Sigmoid colon (tissue), 7 donors: Measurements from ENCODE around the gene SMAD1. TPM values are rescaled to one million over a fixed set of nuclear protein-coding genes. Genes with fewer than 3 reads are reported as not detected.

ENCODE experiments used
- DNase-seq: peaks from one replicate; pipeline ENCODE4 v3.0.0-alpha.2; 2019
- H3K27ac ChIP-seq, 4 donors: fragments of 200-600 bp; sonication (generic); one replicate each; pipeline ENCODE4 v1.5.1; 2016 to 2019; ENCODE audit warnings: mild to moderate bottlenecking in 1 of 4
- H3K27me3 ChIP-seq, 3 donors: fragments of 200-600 bp; sonication (generic); one replicate each; pipeline ENCODE4 v1.5.1; 2019; ENCODE audit warnings: mild to moderate bottlenecking in 1 of 3
- H3K36me3 ChIP-seq, 4 donors: fragments of 200-600 bp; sonication (generic); one replicate each; pipeline ENCODE4 v1.5.1; 2016 to 2019
- H3K4me1 ChIP-seq, 4 donors: fragments of 200-600 bp; sonication (generic); one replicate each; pipeline ENCODE4 v1.5.1; 2017 to 2019
- H3K4me3 ChIP-seq, 4 donors: fragments of 200-600 bp; sonication (generic); one replicate each; pipeline ENCODE4 v1.5.1; 2017 to 2019; ENCODE audit warnings: mild to moderate bottlenecking in 2 of 4, moderate library complexity in 1 of 4
- H3K9me3 ChIP-seq, 4 donors: fragments of 200-600 bp in 3 of 4; sonication (generic) in 3 of 4; one replicate each; pipeline versions ENCODE4 v1.5.1 to v1.6.1; 2013 to 2019
- EP300 ChIP-seq, 4 donors: sonication (generic); formaldehyde crosslinking; IDR thresholded peaks; one replicate each; pipeline ENCODE4 v1.6.1; 2017; ENCODE audit warnings: antibody characterized with exemption in 4 of 4
- POLR2A ChIP-seq, 2 donors: fragments of 450-650 bp; IDR thresholded peaks; one replicate each; pipeline ENCODE4 v1.6.1; 2016; ENCODE audit warnings: antibody characterized with exemption in 2 of 2, mild to moderate bottlenecking in 2 of 2, moderate library complexity in 2 of 2
- POLR2AphosphoS5 ChIP-seq, 4 donors: sonication (generic); formaldehyde crosslinking; IDR thresholded peaks; one replicate each; pipeline ENCODE4 v1.6.1; 2017; ENCODE audit warnings: antibody characterized with exemption in 4 of 4
- WGBS, 2 donors: extraction: QIAGEN DNeasy Blood & Tissue Kit; methylation state at CpG; one replicate each; pipeline ENCODE4 v1.1.7; 2013; 5-methylcytosine and 5-hydroxymethylcytosine counted together
- intact Hi-C: fragments of 100-400 bp; cut with DNase I; formaldehyde crosslinking; loops from one replicate; pipeline ENCODE4 v1.15.1; 2023
- polyA plus RNA-seq, 3 donors: library from polyadenylated mRNA; stranded (reverse); fragments of 200-250 nt; gene quantifications; one replicate each; pipeline ENCODE4 v1.2.3, GENCODE V29; 2013
- total RNA-seq, 4 donors: library from RNA; depleted of rRNA; stranded (reverse); fragments of >200 nt; gene quantifications; one replicate each; pipeline ENCODE4 v1.1.0, GENCODE V29; 2016
- TF ChIP-seq, protein P1 (sequence below), 4 experiments: fragments of 450-650 bp in 3 of 4; fragments of 200-600 bp in 1 of 4; IDR thresholded peaks; one replicate each; pipeline ENCODE4 v1.5.1; 2016 to 2019; ENCODE audit warnings: antibody characterized with exemption in 4 of 4, mild to moderate bottlenecking in 3 of 4, moderate library complexity in 2 of 4
- donor health status: healthy with polysubstance abuse.
- donor health status: Bipolar disorder and iron deficiency.
- donor health status: healthy.

Gene SMAD1
- total and polyA plus RNA-seq, 7 donors, result 13.8 to 45.7 (median 25.8) TPM

DNA sequence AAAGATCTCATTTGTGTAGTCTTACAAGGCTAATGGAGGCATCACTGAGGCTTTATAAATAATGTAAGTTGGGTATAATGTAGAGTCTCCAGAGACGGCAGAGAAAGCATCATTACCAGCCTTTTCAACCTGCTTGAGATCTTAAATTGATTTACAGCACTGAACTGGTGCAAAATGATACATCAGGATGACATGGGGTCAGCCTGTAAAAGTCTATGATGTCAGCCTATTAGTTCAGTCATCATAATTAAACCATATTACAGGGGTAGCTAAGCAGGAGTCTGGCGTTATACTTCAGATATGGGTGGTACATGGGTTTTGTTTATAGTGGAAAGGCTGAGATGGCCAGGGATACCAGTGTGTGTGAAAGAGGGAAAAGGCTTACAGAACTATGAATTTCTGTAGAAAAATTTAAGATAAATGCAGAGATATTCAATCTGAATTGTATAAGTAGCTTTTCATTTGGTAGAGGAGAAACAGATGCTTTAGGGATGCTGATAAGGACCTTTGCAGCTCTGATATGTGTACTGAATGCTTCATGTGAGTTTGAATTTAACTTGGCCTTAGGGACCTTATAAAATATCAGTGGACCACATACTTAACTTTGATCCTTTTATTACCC lies 2.7 kb downstream of the SMAD1 start:
- peak overlapping the region in 1 of 4 donors; percentile 97 for H3K27ac ChIP-seq
- H3K4me1 ChIP-seq, result peaks cover 0 to 46% (median 29%) of the 10 kb centered on the region in 4 donors
- peak overlapping the region in 1 of 4 donors; percentile 97 for H3K4me3 ChIP-seq

DNA sequence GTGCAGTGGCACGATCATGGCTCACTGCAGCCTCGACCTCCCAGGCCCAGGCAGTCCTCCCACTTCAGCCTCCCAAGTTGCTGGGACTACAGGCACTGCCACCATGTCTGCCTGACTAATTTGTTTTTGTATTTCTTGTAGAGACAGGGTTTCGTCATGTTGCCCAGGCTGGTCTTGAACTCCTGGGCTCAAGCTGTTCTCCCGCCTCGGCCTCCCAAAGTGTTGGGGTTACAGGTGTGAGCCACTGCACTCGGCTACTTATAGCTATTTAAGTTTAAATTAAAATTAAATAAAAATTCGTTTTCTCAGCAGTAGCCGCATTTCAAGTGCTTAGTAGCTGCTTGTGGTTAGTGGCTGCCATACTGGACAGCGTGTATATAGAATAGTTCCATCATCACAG lies 3.5 kb downstream of the SMAD1 start:
- Histone ChIP-seq H3K4me3 (no peak overlapping the region), H3K27me3 (no peaks in the 10 kb centered on the region), H3K27ac (no peak overlapping the region), H3K36me3 (no peaks in the 10 kb centered on the region), H3K4me1 (peaks cover 0 to 47% (median 32%) of the 10 kb centered on the region in 4 donors), H3K9me3 (no peaks in the 10 kb centered on the region)
- no peak for DNase-seq
- intact Hi-C loops, result loop anchor here (2.0 to 10.0 kb wide), 2 partner anchors 250 to 304 kb away; partner anchors contain the start of gene OTUD4
- TF ChIP-seq POLR2A (IDR thresholded peaks at IDR 0.05) (no peak), EP300 (IDR thresholded peaks at IDR 0.05) (no peak), POLR2AphosphoS5 (IDR thresholded peaks at IDR 0.05) (no peak)
- TF ChIP-seq, protein P1, sequence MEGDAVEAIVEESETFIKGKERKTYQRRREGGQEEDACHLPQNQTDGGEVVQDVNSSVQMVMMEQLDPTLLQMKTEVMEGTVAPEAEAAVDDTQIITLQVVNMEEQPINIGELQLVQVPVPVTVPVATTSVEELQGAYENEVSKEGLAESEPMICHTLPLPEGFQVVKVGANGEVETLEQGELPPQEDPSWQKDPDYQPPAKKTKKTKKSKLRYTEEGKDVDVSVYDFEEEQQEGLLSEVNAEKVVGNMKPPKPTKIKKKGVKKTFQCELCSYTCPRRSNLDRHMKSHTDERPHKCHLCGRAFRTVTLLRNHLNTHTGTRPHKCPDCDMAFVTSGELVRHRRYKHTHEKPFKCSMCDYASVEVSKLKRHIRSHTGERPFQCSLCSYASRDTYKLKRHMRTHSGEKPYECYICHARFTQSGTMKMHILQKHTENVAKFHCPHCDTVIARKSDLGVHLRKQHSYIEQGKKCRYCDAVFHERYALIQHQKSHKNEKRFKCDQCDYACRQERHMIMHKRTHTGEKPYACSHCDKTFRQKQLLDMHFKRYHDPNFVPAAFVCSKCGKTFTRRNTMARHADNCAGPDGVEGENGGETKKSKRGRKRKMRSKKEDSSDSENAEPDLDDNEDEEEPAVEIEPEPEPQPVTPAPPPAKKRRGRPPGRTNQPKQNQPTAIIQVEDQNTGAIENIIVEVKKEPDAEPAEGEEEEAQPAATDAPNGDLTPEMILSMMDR (IDR thresholded peaks at IDR 0.05), result no peak
- 92 to 94% methylated on average over 9 of the region's 9 CpGs for WGBS, 2 donors

More for the DNA sequence above, 2.7 kb downstream of the SMAD1 start:
- H3K9me3 ChIP-seq, result no peaks in the 10 kb centered on the region
- H3K27me3 ChIP-seq, result no peaks in the 10 kb centered on the region
- intact Hi-C loops, result loop anchor here (2.0 to 10.0 kb wide), 4 partner anchors 58 to 453 kb away; partner anchors contain the start of genes OTUD4 and ZNF827
- 63 to 65% methylated on average over 2 of the region's 2 CpGs for WGBS, 2 donors
- H3K36me3 ChIP-seq, result no peaks in the 10 kb centered on the region
- no peak for DNase-seq
- no peak for TF ChIP-seq POLR2AphosphoS5 (IDR thresholded peaks at IDR 0.05)

GRCh38 chr4:145486603-145487002 lies 5.0 kb downstream of the SMAD1 start:
- Histone ChIP-seq H3K27me3 (no peaks in the 10 kb centered on the region), H3K9me3 (no peaks in the 10 kb centered on the region), H3K36me3 (no peaks in the 10 kb centered on the region), H3K4me1 (peaks cover 0 to 54% (median 42%) of the 10 kb centered on the region in 4 donors), H3K27ac (no peak overlapping the region), H3K4me3 (no peak overlapping the region)
- WGBS, 2 donors, result 71 to 79% methylated on average over 3 of the region's 3 CpGs
- no peak for TF ChIP-seq EP300 (IDR thresholded peaks at IDR 0.05)
- TF ChIP-seq POLR2A (IDR thresholded peaks at IDR 0.05), result no peak
- no peak for TF ChIP-seq POLR2AphosphoS5 (IDR thresholded peaks at IDR 0.05)
- TF ChIP-seq, protein P1 (IDR thresholded peaks at IDR 0.05), result no peak
- intact Hi-C loops, result loop anchor here (10.0 kb wide), 1 partner anchor 248 kb away; no protein-coding TSS in a partner anchor
- no peak for DNase-seq

GRCh38 chr4:145487631-145488030 lies 6.0 kb downstream of the SMAD1 start:
- intact Hi-C loops, result loop anchor here (10.0 kb wide), 1 partner anchor 247 kb away; no protein-coding TSS in a partner anchor
- TF ChIP-seq POLR2AphosphoS5 (IDR thresholded peaks at IDR 0.05) (no peak), POLR2A (IDR thresholded peaks at IDR 0.05) (no peak), EP300 (IDR thresholded peaks at IDR 0.05) (no peak)
- TF ChIP-seq, protein P1 (IDR thresholded peaks at IDR 0.05), result no peak
- Histone ChIP-seq H3K4me3 (no peak overlapping the region), H3K36me3 (no peaks in the 10 kb centered on the region), H3K27ac (no peak overlapping the region), H3K27me3 (no peaks in the 10 kb centered on the region), H3K4me1 (peaks cover 0 to 58% (median 45%) of the 10 kb centered on the region in 4 donors), H3K9me3 (no peaks in the 10 kb centered on the region)
- no peak for DNase-seq
- 49 to 86% methylated on average over 3 of the region's 3 CpGs for WGBS, 2 donors

- Histone ChIP-seq H3K27ac (no peak overlapping the region), H3K4me1 (peaks cover 0 to 62% (median 47%) of the 10 kb centered on the region in 4 donors)
- intact Hi-C loops, result loop anchor here (10.0 kb wide), 1 partner anchor 246 kb away; no protein-coding TSS in a partner anchor
Measured at GRCh38 chr4:145488310-145488709, 6.7 kb downstream of the SMAD1 start.

More at GRCh38 chr4:145488310-145488709, 6.7 kb downstream of the SMAD1 start:
- Histone ChIP-seq H3K27me3 (no peaks in the 10 kb centered on the region), H3K4me3 (no peak overlapping the region), H3K36me3 (no peaks in the 10 kb centered on the region), H3K9me3 (no peaks in the 10 kb centered on the region)
- WGBS, 2 donors, result 64 to 72% methylated on average over 2 of the region's 2 CpGs
- no peak for DNase-seq
- no peak for TF ChIP-seq POLR2AphosphoS5 (IDR thresholded peaks at IDR 0.05)
- TF ChIP-seq, protein P1 (IDR thresholded peaks at IDR 0.05), result no peak
- no peak for TF ChIP-seq POLR2A (IDR thresholded peaks at IDR 0.05)
- no peak for TF ChIP-seq EP300 (IDR thresholded peaks at IDR 0.05)
